ENCODE measurements around the gene RNF103. TPM values are rescaled to one million over a fixed set of nuclear protein-coding genes. Genes with fewer than 3 reads are reported as not detected.

RNF103 gene
- total and polyA plus RNA-seq, 2 donors (not counting 3 experiments of a cell fraction or from before 2014, with no cell fraction given): 15.6 to 24.2 TPM

GRCh38 chr2:86632672-86633071 lies 9.0 kb upstream of the RNF103 start:
- Histone ChIP-seq H3K4me3 (replicated peaks in 1 of 3; ENCODE audit: insufficient read depth in 1 of 3, low read depth in 1 of 3, low read length in 3 of 3) (no peak overlapping the region), H3K9me3 (replicated peaks; ENCODE audit: control insufficient read depth, insufficient read depth, low read length) (no peaks in the 10 kb centered on the region), H4K20me1 (replicated peaks; ENCODE audit: control insufficient read depth, extremely low read depth, insufficient read depth, low read length) (no peaks in the 10 kb centered on the region), H3K9me1 (replicated peaks; ENCODE audit: control insufficient read depth, extremely low read depth, insufficient read depth, low read length) (no peaks in the 10 kb centered on the region), H3K4me2 (ENCODE audit: insufficient read depth, low read length) (no peak overlapping the region), H3K27me3 (ENCODE audit: control insufficient read depth in 2 of 2, insufficient read depth in 2 of 2, low read length in 2 of 2) (no peaks in the 10 kb centered on the region), H2AFZ (ENCODE audit: low read depth, low read length) (peak overlapping the region; percentile 33), H3K9ac (replicated peaks; ENCODE audit: extremely low read depth, insufficient read depth, low read length) (no peak overlapping the region), H3K79me2 (ENCODE audit: control insufficient read depth, insufficient read depth, low read length) (no peaks in the 10 kb centered on the region), H3K4me1 (ENCODE audit: control insufficient read depth, extremely low read depth, insufficient read depth, low read length) (peaks cover 8% of the 10 kb centered on the region), H3K36me3 (ENCODE audit: control insufficient read depth in 2 of 2, extremely low read depth in 1 of 2, insufficient read depth in 2 of 2, low read length in 2 of 2) (no peaks in the 10 kb centered on the region), H3K27ac (ENCODE audit: insufficient read depth, low read depth, low read length) (no peak overlapping the region)
- ChIA-PET POLR2A (interaction anchor here (0.5 kb wide), 1 partner anchor 24 kb away, joined by 3 read pairs; no protein-coding TSS in a partner anchor), CTCF (no interaction called here)
- BruUV-seq (replicated peaks): no TSS peak
- TF ChIP-seq GATA2 (IDR thresholded peaks at IDR 0.05; ENCODE audit: insufficient read depth, insufficient read length, low read depth, low read length) (no peak), MYC (IDR thresholded peaks at IDR 0.05; ENCODE audit: low read depth, low read length) (no peak), EZH2 (IDR thresholded peaks at IDR 0.05; ENCODE audit: borderline replicate concordance, low read depth, low read length, severe bottlenecking) (no peak), FOS (IDR thresholded peaks at IDR 0.05; ENCODE audit: borderline replicate concordance, insufficient read depth, low read length) (no peak), JUN (IDR thresholded peaks at IDR 0.05; ENCODE audit: borderline replicate concordance, insufficient read depth, insufficient read length, low read depth) (no peak), MAX (IDR thresholded peaks at IDR 0.05; ENCODE audit: insufficient read depth, insufficient read length) (no peak), POLR2A (IDR thresholded peaks at IDR 0.05; ENCODE audit: low read depth, low read length) (no peak), POLR2AphosphoS5 (IDR thresholded peaks at IDR 0.05; ENCODE audit: insufficient read depth, low read depth, low read length) (no peak), CTCF (IDR thresholded peaks at IDR 0.05; ENCODE audit: extremely low read depth in 1 of 2, insufficient read depth in 1 of 2, low read depth in 1 of 2, low read length in 2 of 2) (no peak)
- DNase-seq (ENCODE audit: low read depth, low spot score): peak; percentile 53
- no peak for FAIRE-seq
- dilution Hi-C loops (cut with MboI; ENCODE audit: extremely low pct_ligation_motif_present, low sequenced_read_pairs) (no loop called here), intact Hi-C loops (cut with micrococcal nuclease) (no loop called here)

All from endothelial cell of umbilical vein (primary cell).